SK-N-DZ (cell line): ENCODE results near the gene TMEM81. TPM values are rescaled to one million over a fixed set of nuclear protein-coding genes. Genes with fewer than 3 reads are reported as not detected.
A peak's percentile ranks its signal among the peaks of the same experiment; 100 is the strongest.

ENCODE experiments used
- DNase-seq: peaks from one replicate; pipeline ENCODE4 v3.0.0-alpha.2; 2015; ENCODE audit warnings: low spot score
- polyA plus RNA-seq, 2 experiments: library from polyadenylated mRNA; depleted of rRNA; stranded (reverse); fragments of >200 nt; gene quantifications; 2 replicates each; pipeline ENCODE4 v1.2.3, GENCODE V29; 2014

TMEM81 gene
- polyA plus RNA-seq (2014; cell fraction: cytosol; rRNA removed), result 2.6 and 7.5 TPM in 2 replicates
- polyA plus RNA-seq (2014; cell fraction: nucleus; rRNA removed), result 1.3 and 4.0 TPM in 2 replicates

- no peak for DNase-seq
These were observed at the start of gene TMEM81 for GRCh38 chr1:205084360-205084759. TSS of gene TMEM81 (minus strand) at chr1:205084460. CDS start at chr1:205084320, 140 bp downstream.

GRCh38 chr1:205133287-205133686 is 49.0 kb upstream of the TMEM81 start:
- DNase-seq, result no peak

GRCh38 chr1:205129447-205130029 is 45.3 kb upstream of the TMEM81 start:
- no peak for DNase-seq

GRCh38 chr1:205128050-205128449 is 43.8 kb upstream of the TMEM81 start:
- no peak for DNase-seq

- no peak for DNase-seq
These were observed 43.4 kb upstream of the TMEM81 start for GRCh38 chr1:205127646-205128045.

GRCh38 chr1:205124726-205125125 is 40.5 kb upstream of the TMEM81 start:
- no peak for DNase-seq

- DNase-seq, result no peak
These were observed 38.2 kb upstream of the TMEM81 start for GRCh38 chr1:205122489-205122882.

GRCh38 chr1:205121660-205122488 is 37.6 kb upstream of the TMEM81 start, which contains the start of gene RBBP5:
TSS of gene RBBP5 (minus strand) at chr1:205121978. CDS start at chr1:205121873, 105 bp downstream.
- peak; percentile 97 for DNase-seq

GRCh38 chr1:205118752-205119151 is 34.5 kb upstream of the TMEM81 start:
- DNase-seq, result no peak

- DNase-seq, result no peak
These were observed 27.1 kb upstream of the TMEM81 start for GRCh38 chr1:205111354-205111753.

GRCh38 chr1:205109711-205110110 is 25.5 kb upstream of the TMEM81 start:
- no peak for DNase-seq

GRCh38 chr1:205109269-205109668 is 25.0 kb upstream of the TMEM81 start:
- DNase-seq, result no peak

GRCh38 chr1:205108464-205108863 is 24.2 kb upstream of the TMEM81 start:
- no peak for DNase-seq

- no peak for DNase-seq
These were observed 23.1 kb upstream of the TMEM81 start for GRCh38 chr1:205107327-205107726.

- DNase-seq, result no peak
These were observed 18.1 kb upstream of the TMEM81 start for GRCh38 chr1:205102404-205102803.

GRCh38 chr1:205098242-205098641 is 14.0 kb upstream of the TMEM81 start:
- DNase-seq, result no peak

- DNase-seq, result no peak
These were observed 11.2 kb upstream of the TMEM81 start for GRCh38 chr1:205095422-205095821.

GRCh38 chr1:205091043-205091740 is 6.9 kb upstream of the TMEM81 start:
- DNase-seq, result no peak

- no peak for DNase-seq
These were observed 4.1 kb upstream of the TMEM81 start for GRCh38 chr1:205088341-205088740.

GRCh38 chr1:205082431-205082830 is 1.8 kb downstream of the TMEM81 start:
- DNase-seq, result no peak

GRCh38 chr1:205077934-205078311 is 6.3 kb downstream of the TMEM81 start:
- DNase-seq, result no peak
